Natural killer cell (primary cell): ENCODE results near the gene ST13. TPM values are rescaled to one million over a fixed set of nuclear protein-coding genes. Genes with fewer than 3 reads are reported as not detected.

Source experiments
- total RNA-seq, 4 donors: library from RNA; stranded (reverse); fragments of 120-200 nt in 1 of 4; gene quantifications; one replicate each; pipeline versions ENCODE4 v1.2.3 to v1.2.4, GENCODE V29; 2013 to 2022

The ST13 gene
- total RNA-seq, 3 donors from 2014 or later (not counting 1 experiment from before 2014, with no cell fraction given) = 72.2 to 81.9 (median 77.5) TPM

Other genes starting within 250 kb of the ST13 start
- 10 to 100 TPM; 81.8 to 91.9 (median 83.5) TPM for gene MRTFA, start 219.9 kb downstream of the ST13 start, total RNA-seq
- not detected for gene MCHR1, start 177.2 kb downstream of the ST13 start, total RNA-seq
- 10 to 100 TPM in 2 of 3 donors, 1 to 10 TPM in 1; 9.2 to 13.4 (median 10.0) TPM for gene SLC25A17, start 37.3 kb downstream of the ST13 start, total RNA-seq
- gene XPNPEP3, start 509 bp upstream of the ST13 start, total RNA-seq = 10 to 100 TPM; 14.8 to 17.8 (median 15.1) TPM
- gene DNAJB7, start 5.5 kb upstream of the ST13 start, total RNA-seq = not detected
- 10 to 100 TPM; 27.1 to 34.3 (median 28.5) TPM for gene RBX1, start 94.7 kb upstream of the ST13 start, total RNA-seq
- gene EP300, start 236.0 kb upstream of the ST13 start, total RNA-seq = 100 to 1,000 TPM; 180 to 193 (median 188) TPM